OCI-LY1 (cell line): ENCODE data around the gene BHLHA9.

Source experiments
- EZH2 ChIP-seq: fragments of 200-600 bp; sonication (generic), shearing (Covaris generic); IDR thresholded peaks from 2 replicates; pipeline ENCODE4 v1.8.0; 2017; ENCODE audit warnings: borderline replicate concordance, mixed run types, mild to moderate bottlenecking, antibody characterized with exemption, low read length, moderate library complexity, mixed read lengths
- TF ChIP-seq, protein P1 (sequence below): fragments of 200-600 bp; sonication (generic), shearing (Covaris generic); IDR thresholded peaks from 2 replicates; pipeline ENCODE4 v1.5.1; 2017; ENCODE audit warnings: mild to moderate bottlenecking, antibody characterized with exemption, low read length, moderate library complexity, mixed read lengths

GRCh38 chr17:1227917-1228780 is 42.1 kb upstream of the BHLHA9 start:
- TF ChIP-seq, protein P1, sequence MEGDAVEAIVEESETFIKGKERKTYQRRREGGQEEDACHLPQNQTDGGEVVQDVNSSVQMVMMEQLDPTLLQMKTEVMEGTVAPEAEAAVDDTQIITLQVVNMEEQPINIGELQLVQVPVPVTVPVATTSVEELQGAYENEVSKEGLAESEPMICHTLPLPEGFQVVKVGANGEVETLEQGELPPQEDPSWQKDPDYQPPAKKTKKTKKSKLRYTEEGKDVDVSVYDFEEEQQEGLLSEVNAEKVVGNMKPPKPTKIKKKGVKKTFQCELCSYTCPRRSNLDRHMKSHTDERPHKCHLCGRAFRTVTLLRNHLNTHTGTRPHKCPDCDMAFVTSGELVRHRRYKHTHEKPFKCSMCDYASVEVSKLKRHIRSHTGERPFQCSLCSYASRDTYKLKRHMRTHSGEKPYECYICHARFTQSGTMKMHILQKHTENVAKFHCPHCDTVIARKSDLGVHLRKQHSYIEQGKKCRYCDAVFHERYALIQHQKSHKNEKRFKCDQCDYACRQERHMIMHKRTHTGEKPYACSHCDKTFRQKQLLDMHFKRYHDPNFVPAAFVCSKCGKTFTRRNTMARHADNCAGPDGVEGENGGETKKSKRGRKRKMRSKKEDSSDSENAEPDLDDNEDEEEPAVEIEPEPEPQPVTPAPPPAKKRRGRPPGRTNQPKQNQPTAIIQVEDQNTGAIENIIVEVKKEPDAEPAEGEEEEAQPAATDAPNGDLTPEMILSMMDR = no peak
- TF ChIP-seq EZH2 = no peak
